Peyer's patch (tissue), 4 donors: ENCODE data around the gene ZGPAT. TPM values are rescaled to one million over a fixed set of nuclear protein-coding genes. Genes with fewer than 3 reads are reported as not detected.

Experiments used
- DNase-seq, 3 donors: peaks; one replicate each; pipeline ENCODE4 v3.0.0-alpha.2; 2017 to 2019
- H3K27ac ChIP-seq, 4 donors: fragments of 200-600 bp; sonication (generic); one replicate each; pipeline ENCODE4 v1.5.1; 2016 to 2019
- H3K27me3 ChIP-seq, 2 donors: fragments of 200-600 bp; sonication (generic); one replicate each; pipeline ENCODE4 v1.5.1; 2019
- H3K36me3 ChIP-seq, 3 donors: fragments of 200-600 bp; sonication (generic); one replicate each; pipeline ENCODE4 v1.5.1; 2016 to 2019
- H3K4me1 ChIP-seq, 4 donors: fragments of 200-600 bp; sonication (generic); one replicate each; pipeline ENCODE4 v1.5.1; 2016 to 2019
- H3K4me3 ChIP-seq, 4 donors: fragments of 200-600 bp; sonication (generic); 1 replicate in 3 of 4; 2 replicates in 1 of 4; pipeline ENCODE4 v1.5.1; 2016 to 2019; ENCODE audit warnings: mild to moderate bottlenecking in 1 of 4
- H3K9me3 ChIP-seq, 4 donors: fragments of 200-600 bp; sonication (generic); one replicate each; pipeline ENCODE4 v1.5.1; 2016 to 2019; ENCODE audit warnings: mild to moderate bottlenecking in 1 of 4
- CTCF ChIP-seq, 6 experiments: fragments of 450-650 bp in 4 of 6; fragments of 200-600 bp in 2 of 6; sonication (generic) in 1 of 6; IDR thresholded peaks; one replicate each; pipeline ENCODE4 v1.5.1; 2017 to 2019; ENCODE audit warnings: antibody characterized with exemption in 6 of 6, mild to moderate bottlenecking in 3 of 6, moderate library complexity in 1 of 6
- POLR2A ChIP-seq, 2 donors: fragments of 450-650 bp; IDR thresholded peaks; one replicate each; pipeline ENCODE4 v1.5.1; 2017; ENCODE audit warnings: antibody characterized with exemption in 2 of 2, mild to moderate bottlenecking in 2 of 2, moderate library complexity in 2 of 2
- total RNA-seq, 4 donors: library from RNA; depleted of rRNA; stranded (reverse); fragments of >200 nt; gene quantifications; one replicate each; pipeline ENCODE4 v1.1.0, GENCODE V29; 2016

ZGPAT gene
- total RNA-seq, 4 donors from 2014 or later = 48.9 to 67.7 (median 54.7) TPM

- Histone ChIP-seq H3K27ac (no peak overlapping the region), H3K4me3 (no peak overlapping the region), H3K27me3 (no peaks in the 10 kb centered on the region), H3K36me3 (peaks cover 0 to 32% (median 0%) of the 10 kb centered on the region in 3 donors), H3K4me1 (no peaks in the 10 kb centered on the region), H3K9me3 (no peaks in the 10 kb centered on the region)
- TF ChIP-seq CTCF (IDR thresholded peaks at IDR 0.05) (no peak), POLR2A (IDR thresholded peaks at IDR 0.05) (no peak)
- DNase-seq = no peak
These were observed 33.9 kb upstream of the ZGPAT start for GRCh38 chr20:63673951-63674350.

GRCh38 chr20:63675681-63676368 lies 32.0 kb upstream of the ZGPAT start:
- DNase-seq = no peak
- Histone ChIP-seq H3K9me3 (no peaks in the 10 kb centered on the region), H3K27ac (no peak overlapping the region), H3K4me3 (no peak overlapping the region), H3K4me1 (no peaks in the 10 kb centered on the region), H3K27me3 (no peaks in the 10 kb centered on the region), H3K36me3 (peaks cover 0 to 38% (median 0%) of the 10 kb centered on the region in 3 donors)
- TF ChIP-seq CTCF (IDR thresholded peaks at IDR 0.05) (no peak), POLR2A (IDR thresholded peaks at IDR 0.05) (no peak)

- TF ChIP-seq CTCF (IDR thresholded peaks at IDR 0.05) (no peak), POLR2A (IDR thresholded peaks at IDR 0.05) (no peak)
- DNase-seq = no peak
- Histone ChIP-seq H3K36me3 (peaks cover 0 to 33% (median 0%) of the 10 kb centered on the region in 3 donors), H3K4me3 (no peak overlapping the region), H3K27me3 (no peaks in the 10 kb centered on the region), H3K9me3 (no peaks in the 10 kb centered on the region), H3K4me1 (peaks cover 0 to 6% (median 0%) of the 10 kb centered on the region in 4 donors), H3K27ac (no peak overlapping the region)
These were observed 29.8 kb upstream of the ZGPAT start for GRCh38 chr20:63678071-63678470.

- Histone ChIP-seq H3K9me3 (no peaks in the 10 kb centered on the region), H3K4me1 (peaks cover 0 to 6% (median 0%) of the 10 kb centered on the region in 4 donors), H3K27me3 (no peaks in the 10 kb centered on the region), H3K36me3 (peaks cover 0 to 28% (median 0%) of the 10 kb centered on the region in 3 donors), H3K4me3 (no peak overlapping the region), H3K27ac (no peak overlapping the region)
- no peak for DNase-seq
- TF ChIP-seq POLR2A (IDR thresholded peaks at IDR 0.05) (no peak), CTCF (IDR thresholded peaks at IDR 0.05) (no peak)
These were observed 29.0 kb upstream of the ZGPAT start for GRCh38 chr20:63678667-63679465.

- no peak for TF ChIP-seq POLR2A (IDR thresholded peaks at IDR 0.05)
- TF ChIP-seq CTCF (IDR thresholded peaks at IDR 0.05) = no peak
- H3K36me3 ChIP-seq = peaks cover 0 to 22% (median 0%) of the 10 kb centered on the region in 3 donors
These were observed 28.0 kb upstream of the ZGPAT start for GRCh38 chr20:63679799-63680305.

More at GRCh38 chr20:63679799-63680305, 28.0 kb upstream of the ZGPAT start:
- no peak overlapping the region for H3K4me3 ChIP-seq
- H3K4me1 ChIP-seq = peaks cover 0 to 6% (median 0%) of the 10 kb centered on the region in 4 donors
- no peaks in the 10 kb centered on the region for H3K9me3 ChIP-seq
- H3K27ac ChIP-seq = no peak overlapping the region
- no peaks in the 10 kb centered on the region for H3K27me3 ChIP-seq
- DNase-seq = no peak
